Measurements from ENCODE around the gene ZNF524.

Gene ZNF524

DNA sequence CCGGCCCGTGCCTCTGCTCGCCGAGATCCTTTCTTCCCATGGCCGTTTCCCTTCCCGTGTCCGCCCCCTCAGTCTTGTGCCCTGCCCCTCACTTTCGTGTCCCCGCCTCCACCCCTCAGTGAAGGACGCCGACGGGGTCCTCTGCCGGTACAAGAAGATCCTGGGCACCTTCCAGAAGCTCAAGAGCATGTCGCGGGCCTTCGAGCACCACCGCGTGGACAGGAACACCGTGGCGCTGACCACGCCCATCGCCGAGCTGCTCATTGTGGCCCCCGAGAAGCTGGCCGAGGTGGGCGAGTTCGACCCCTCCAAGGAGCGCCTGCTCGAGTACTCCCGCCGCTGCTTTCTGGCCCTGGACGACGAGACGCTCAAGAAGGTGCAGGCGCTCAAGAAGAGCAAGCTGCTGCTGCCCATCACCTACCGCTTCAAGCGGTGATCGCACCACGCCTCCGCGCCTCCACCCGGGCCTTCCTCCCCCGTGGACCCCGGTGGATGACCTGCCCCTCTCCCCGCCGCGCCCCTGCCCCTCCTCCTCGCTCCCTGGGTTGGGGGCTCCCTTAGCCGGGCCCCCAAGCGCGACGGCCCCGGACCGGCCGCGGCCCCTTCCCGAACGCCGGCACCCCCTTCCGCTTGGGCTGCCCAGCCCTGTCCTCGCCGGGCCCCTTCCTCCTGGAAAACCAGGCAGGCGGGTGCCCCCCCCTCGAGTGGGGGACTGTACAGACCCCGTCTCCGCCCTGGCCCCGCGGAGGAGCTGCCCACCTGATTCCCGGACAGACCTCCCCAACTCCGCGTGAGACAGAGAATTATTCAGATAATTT lies 52.4 kb downstream of the ZNF524 start:
- H3K9ac ChIP-seq (ENCODE audit: low read length): no peak overlapping the region
- H4K20me1 ChIP-seq (ENCODE audit: insufficient read depth, low read length): peaks cover 12% of the 10 kb centered on the region
- 0 out of 2 replicates have a peak overlapping the region, but pooled peaks have one; percentile 80 for H3K4me3 ChIP-seq (ENCODE audit: low read length)
- no peaks in the 10 kb centered on the region for H3K9me3 ChIP-seq (ENCODE audit: insufficient read depth, low read length)
- no peak for TF ChIP-seq CTCF (IDR thresholded peaks at IDR 0.05; ENCODE audit: low read depth, low read length)
- no peak for TF ChIP-seq EZH2phosphoT487 (IDR thresholded peaks at IDR 0.05; ENCODE audit: low read depth)
- peaks cover 34% of the 10 kb centered on the region for H3K79me2 ChIP-seq (ENCODE audit: low read length)
- no peak overlapping the region for H3K27ac ChIP-seq (ENCODE audit: low read length)
- H3K4me2 ChIP-seq (ENCODE audit: low read length): peak overlapping the region; percentile 76
- peaks cover 17% of the 10 kb centered on the region for H3K4me1 ChIP-seq (ENCODE audit: low read length)
- H2AFZ ChIP-seq (ENCODE audit: low read depth, low read length): no peak overlapping the region
- no peaks in the 10 kb centered on the region for H3K27me3 ChIP-seq (ENCODE audit: low read depth, low read length)
- peaks cover 20% of the 10 kb centered on the region for H3K36me3 ChIP-seq (replicated peaks; ENCODE audit: low read depth, low read length)

Measured in OCI-LY3 (cell line).